ENCODE results near the gene PDE7B. TPM values are rescaled to one million over a fixed set of nuclear protein-coding genes. Genes with fewer than 3 reads are reported as not detected.

PDE7B gene
- total RNA-seq, 1 donor from 2014 or later = 16.3 TPM

DNA sequence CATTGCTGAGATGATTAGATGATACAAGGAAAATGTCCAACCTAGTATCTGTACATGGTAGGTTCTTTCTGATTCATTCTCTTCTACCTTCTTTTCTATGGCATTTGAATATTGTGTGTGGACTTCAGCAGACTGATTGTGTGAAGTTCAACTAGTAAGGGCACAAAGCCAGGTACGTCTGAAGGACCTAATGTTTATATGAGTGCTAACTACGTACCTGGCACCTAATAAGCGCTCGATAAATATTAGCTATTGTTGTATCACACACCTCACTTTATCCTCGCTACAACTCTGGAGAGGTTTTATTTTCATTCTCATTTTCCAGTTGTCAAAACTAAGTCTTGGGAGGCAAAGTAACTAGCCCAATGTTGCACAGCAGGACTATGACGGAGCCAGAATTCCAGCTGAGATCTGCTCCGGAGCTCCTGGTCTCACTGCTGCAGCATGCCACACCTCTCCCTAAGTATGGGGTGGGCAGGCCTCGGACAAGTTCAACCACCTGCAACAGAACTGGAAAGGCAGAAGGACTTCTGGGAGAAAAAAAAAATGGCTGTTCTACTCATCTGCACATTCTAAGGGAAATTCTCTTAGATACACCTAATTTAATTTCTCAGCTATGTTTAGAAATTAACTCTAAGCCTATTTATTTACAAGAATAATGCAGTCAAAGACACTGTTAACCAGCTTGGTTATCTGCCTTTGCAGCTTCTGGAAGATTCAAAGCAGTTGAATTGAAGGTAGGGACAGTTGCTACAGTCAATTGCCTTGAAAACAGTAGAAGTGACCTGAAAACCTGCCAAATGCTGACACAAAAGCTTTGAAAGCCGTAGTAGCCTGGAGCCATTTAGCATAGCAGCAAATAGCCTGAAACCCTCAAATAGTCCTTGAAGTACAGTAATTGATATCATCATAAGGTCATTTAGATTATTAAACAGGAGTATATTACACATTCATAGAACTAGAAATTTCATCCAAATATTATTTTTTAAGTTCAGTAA lies 165.0 kb downstream of the PDE7B start:
- DNase-seq (ENCODE audit: low spot score in 2 of 2) (no peak), FAIRE-seq (no peak)

DNA sequence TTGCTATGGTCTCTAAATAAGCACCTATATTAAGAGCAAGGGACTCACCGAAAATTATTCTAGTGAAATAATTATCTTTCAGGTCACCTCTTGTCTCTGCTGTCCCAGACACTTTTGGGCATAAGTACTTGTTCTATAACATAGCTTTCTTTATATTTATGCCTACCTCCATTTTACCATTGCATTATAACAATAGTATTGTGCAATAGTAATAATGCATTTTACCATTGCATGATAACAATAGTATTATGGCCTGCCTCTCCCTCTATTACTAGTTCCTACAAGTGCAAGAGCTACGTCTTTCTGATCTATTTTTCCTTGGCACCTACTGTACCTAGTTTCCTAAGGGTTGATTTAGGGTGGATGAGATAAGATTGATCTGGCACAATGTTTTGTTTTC lies 169.2 kb downstream of the PDE7B start:
- no peak for DNase-seq (ENCODE audit: low spot score in 2 of 2)
- FAIRE-seq = no peak

DNA sequence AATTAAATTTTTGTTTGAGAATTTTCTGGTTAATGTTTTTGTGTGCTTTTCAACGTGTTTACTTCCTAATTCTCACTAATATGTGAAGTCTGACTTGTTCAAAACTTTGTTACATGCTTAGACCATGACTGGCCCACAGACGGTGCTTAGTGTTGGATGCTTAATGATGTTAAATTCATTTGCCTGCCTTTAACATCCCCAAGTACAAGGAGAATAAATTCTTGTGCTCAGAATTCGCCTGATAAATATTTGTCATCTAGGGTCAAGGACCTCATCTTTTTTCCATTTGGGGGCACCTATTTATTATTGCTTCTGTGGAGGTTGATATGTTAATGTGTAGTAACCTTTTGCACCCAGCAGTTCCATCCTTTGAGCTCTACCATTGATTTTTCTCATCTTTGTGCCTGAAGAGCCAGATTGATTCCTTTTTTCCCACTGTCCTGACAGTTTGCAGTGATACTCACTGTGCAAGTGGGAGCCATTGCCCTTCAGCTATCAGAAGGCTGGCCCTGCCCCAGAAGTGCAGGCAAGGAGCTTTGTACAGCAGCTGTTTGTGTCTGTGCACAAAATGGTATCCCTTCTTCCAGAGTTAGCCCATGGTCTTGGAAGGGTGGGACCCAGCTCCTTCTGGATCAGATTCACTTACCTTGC lies 170.8 kb downstream of the PDE7B start:
- FAIRE-seq = no peak

DNA sequence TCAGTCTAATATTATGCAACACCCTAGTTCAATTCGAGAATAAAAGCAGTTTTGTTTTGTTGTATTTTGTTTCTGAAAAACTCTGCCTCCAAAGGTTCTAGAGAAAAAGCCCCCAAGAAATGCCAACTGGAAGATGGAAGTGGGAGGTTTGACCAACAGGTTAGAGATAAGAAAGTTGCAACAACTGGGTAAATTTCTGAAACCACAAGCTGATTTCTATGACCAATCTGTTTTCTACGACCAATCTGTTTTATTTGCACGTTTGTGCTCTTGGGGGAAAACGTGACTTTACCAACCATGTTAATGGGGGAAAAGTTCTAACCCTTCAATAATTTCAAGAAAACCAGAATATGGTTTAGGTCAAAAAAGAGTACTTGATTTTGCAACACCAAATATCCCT lies 173.2 kb downstream of the PDE7B start:
- no peak for FAIRE-seq
- no peak for DNase-seq (ENCODE audit: low spot score in 2 of 2)

More for the DNA sequence above, 170.8 kb downstream of the PDE7B start:
- no peak for DNase-seq (ENCODE audit: low spot score in 2 of 2)

DNA sequence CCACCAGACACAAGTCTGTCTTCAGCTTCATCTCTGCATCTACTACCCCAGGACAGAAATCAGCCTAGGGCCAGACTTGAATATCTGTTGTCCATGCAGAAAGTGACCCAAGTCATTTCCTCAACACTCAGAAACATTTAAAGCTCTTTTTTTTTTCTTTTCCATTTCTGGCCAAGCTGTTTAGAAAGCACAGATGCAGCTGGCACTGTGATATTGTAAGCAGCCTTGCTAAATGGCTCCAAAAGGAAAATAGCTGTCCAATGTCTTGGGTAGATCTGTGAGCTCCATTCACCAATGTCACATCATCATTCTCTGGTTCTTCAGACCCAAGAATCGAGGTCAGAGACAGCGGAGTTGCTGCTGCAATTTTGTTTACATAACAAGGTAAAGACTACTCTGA lies 174.2 kb downstream of the PDE7B start:
- no peak for FAIRE-seq
- no peak for DNase-seq (ENCODE audit: low spot score in 2 of 2)

DNA sequence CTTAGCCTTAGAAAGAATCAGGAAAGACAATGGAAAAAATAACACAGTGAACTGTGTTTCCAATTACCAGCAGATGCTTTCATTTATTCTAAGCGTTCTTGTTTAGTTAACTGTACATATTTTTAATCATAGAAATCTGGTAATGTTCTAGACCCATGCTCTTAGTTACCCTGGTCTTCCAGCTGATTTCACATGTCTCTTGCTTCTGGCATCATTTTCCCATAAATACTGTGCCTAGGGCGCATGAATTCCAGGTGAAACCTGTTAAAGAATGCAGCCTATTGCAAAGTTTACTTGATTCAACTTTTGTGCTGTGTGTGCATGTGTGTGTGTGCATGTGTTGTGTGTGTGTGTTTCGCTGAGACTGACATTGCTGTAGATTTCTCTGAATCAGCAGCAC lies 178.6 kb downstream of the PDE7B start:
- FAIRE-seq = no peak
- no peak for DNase-seq (ENCODE audit: low spot score in 2 of 2)

DNA sequence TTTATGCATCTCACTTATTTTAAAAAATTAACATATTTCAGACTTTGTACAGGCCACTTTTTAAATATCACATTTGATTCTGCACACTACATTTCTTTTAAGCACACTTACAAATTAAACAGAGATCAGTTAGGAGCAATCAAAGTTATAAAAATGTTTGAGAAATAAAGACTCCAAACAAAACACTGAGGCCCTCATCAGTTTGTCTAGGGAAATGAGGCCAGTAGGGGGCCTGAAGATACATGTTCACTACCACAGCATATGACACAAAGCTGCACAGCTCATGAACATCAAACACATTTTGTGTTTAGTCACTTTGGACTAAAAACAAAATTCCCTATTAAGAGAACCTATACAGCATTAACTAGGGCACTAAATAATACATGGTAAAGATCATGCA lies 180.5 kb downstream of the PDE7B start:
- DNase-seq (ENCODE audit: low spot score in 2 of 2) (peak in 1 of 2 donors; percentile 32), FAIRE-seq (no peak)

DNA sequence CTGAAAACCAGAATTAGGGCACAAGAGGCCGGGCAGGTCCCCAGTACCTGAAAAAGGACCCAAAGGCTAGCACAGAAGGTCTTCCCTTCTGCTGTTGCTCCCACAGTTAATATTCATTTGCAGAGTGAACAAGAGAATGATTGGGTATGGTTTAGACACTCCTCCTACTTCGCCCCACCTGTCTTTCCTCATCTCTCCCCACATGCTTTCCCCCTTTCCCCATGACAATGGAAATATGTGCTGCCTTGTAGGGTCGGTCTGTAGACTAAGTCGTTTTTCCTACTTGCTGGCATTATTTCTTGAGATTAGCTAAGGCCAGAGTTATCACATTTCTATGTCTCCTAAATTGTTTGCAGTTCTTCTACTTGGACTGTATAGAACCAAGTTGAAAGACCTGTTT lies 181.9 kb downstream of the PDE7B start:
- DNase-seq (ENCODE audit: low spot score in 2 of 2) = no peak
- FAIRE-seq = no peak

DNA sequence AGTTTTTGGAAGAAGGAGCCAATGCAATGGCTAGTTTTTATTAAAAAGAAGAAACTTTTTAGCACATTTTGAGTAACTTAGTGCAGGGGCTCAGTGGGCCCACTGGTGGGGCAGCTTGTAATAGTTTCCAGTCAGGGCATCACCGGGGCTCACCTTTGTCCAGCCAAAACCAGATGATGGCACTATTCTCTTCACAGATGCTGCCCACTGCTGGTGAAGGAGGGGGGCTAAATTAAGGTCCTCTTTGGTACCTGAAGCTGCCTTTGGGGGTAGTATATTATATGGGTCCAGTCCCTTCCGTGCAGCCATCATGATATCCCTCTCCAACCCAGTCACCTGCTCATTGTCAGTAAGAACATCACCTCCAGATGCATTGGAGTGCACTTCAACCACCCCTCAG lies 182.9 kb downstream of the PDE7B start:
- FAIRE-seq (no peak), DNase-seq (ENCODE audit: low spot score in 2 of 2) (no peak)

DNA sequence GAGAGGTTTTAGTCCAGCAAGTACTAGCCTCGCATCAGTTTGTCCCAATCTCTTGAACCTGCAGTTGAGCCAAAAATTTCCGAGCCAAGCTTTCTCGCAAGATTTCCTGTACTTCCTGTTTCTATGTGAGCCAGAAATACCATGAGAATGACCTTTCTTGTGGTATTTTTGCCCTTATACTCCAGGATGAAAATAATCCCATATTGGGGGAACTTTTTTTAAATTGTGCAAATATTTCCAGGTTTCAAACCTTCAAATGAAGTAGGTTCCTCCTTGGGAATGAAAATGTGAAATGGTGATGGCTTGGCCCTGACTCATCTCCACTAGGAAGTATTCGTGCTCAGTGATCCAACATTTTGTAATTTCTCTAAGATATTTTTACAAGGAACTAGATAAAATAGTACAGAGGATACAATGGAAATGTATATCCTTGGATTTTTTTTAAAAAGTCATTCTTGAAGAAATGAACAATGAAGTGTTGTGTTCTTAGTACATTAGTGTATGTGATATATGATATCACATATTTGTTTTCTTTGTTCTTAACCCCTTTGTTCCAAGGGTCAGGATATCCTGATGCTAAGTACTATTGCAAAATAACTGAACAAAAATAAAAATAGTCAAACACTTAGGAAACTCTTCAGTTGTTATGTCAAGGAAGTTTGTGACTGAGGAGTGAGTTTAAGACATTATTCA lies 184.0 kb downstream of the PDE7B start:
- FAIRE-seq (no peak), DNase-seq (ENCODE audit: low spot score in 2 of 2) (no peak)

DNA sequence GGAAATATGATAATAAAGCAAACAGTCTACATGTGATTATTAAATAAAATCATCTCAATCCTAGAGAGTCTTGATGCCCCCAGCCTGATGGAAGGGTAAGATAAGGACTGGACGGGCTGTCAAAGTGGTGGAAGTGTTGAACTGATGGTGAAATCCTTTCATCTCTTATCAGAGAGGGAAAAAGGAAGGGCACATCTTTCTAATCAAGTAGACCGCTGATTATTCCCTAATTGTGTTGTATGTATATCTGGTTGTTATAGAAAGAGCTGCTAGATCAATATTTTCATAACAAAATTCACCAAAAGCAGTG lies 184.5 kb downstream of the PDE7B start:
- no peak for DNase-seq (ENCODE audit: low spot score in 2 of 2)
- no peak for FAIRE-seq

DNA sequence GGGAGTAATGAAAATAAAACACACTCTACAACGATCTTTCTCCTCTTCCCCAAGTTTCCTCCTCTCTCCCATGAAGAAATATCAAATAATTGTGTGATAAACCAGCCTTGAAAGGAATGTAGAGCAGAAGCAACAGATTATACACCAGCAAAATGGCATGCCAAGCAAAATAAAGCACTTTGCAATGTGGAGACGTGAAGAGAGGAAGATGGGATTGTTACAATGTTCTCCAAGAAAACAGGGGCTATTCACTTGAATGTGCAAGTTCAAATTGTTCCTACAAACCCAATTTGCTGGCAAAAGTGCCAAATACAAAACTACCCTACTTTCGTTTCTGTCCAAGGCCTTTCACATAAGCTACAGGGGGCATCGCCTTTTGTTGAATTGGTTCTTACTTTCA lies 185.1 kb downstream of the PDE7B start:
- no peak for FAIRE-seq
- no peak for DNase-seq (ENCODE audit: low spot score in 2 of 2)

DNA sequence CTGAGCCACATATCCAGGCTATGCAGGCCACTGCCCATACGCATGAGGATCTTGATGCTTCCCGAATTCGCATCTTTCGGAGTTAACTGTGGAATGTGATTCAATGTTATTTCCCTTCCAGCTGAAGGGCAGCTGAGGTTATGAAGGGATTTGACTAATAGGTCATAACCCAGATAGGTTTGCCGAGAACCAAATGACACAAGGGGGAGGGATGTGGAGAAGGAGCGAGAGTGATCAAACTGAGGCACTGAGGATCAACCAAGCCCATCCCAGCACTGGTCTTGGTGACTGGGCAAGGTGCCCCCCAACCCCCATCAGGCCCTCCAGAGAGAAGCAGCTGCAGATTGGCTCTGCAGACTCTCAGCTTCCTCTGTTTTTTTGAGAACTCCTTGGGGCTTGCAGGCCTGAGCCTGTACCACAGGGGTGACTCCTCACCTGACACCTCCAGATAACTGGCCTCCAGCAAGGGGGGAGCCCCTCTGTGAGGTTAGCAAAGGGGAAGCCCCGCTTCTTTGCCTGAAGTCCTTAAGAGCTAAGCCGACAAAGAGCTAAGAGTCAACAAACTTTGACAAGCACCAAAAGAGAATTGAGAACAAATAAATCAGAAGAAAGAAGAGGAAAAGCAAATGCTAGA lies 185.9 kb downstream of the PDE7B start:
- FAIRE-seq = no peak

DNA sequence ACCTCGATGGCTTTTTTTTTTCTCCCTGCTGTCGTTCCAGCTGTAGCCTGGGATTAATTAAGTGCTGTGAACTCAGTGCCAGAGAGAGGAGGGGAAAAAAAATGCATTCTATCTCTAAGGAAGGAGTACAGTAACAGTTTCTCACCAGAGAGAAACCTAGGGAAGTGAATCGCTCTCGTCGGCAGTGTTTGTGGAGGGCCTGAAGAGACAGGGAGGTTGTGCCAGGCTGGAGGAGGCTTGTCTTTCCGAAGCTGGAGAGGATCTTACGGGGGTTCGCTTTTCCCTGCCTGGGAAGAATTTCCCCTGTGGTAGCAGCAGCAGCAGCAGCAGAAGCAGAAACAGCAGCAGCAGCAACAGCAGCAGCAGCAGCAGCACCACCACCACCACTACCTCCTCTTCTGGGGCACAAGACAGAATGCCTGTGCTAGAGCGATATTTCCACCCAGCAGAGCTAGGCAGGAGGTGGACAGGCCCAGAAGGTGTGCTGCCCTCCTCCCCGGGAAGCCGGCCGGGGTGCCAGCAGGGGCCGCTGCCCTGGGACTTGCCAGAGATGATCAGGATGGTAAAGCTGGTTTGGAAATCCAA lies 186.5 kb downstream of the PDE7B start:
- DNase-seq (ENCODE audit: low spot score in 2 of 2) (no peak), FAIRE-seq (no peak)

More for the DNA sequence above, 185.9 kb downstream of the PDE7B start:
- no peak for DNase-seq (ENCODE audit: low spot score in 2 of 2)

DNA sequence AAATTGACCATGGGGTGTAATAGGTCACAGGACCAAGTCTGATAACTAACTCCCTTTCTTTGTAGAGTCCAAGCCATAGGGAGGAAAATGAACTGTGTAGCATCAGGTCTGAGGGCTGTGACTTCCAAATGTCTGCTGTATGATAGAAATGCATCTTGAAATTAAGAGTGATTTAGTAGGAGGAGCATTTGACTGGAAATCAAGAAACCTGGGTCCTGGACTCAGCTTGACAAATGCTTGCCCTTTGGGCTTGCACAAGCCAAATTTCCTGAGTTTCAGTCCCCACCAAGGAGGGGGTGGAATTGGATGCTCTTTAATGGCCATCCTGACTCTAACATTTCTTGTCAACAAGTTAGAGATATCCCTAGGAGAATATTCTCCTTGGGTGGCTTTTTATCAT lies 187.0 kb downstream of the PDE7B start:
- FAIRE-seq (no peak), DNase-seq (ENCODE audit: low spot score in 2 of 2) (no peak)

DNA sequence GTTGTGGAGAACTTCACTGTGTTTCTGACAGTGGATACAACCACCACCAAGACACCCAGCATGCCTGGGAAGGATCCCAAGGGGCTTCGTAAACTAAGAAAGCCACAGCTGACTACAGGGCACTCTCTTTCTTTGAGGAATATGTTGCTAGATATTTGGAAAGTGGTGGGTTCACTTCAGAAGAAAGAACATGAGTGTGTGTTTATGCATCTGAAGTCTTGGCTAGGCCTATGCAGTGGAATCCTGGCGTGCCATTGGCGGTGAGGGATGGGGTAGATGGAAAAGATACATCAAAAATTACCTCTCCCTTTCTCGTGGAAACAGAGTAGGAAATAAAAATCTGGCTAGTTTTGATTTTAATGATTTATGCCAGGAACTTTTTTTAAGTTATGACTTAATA lies 187.7 kb downstream of the PDE7B start:
- DNase-seq (ENCODE audit: low spot score in 2 of 2) = no peak
- FAIRE-seq = no peak

DNA sequence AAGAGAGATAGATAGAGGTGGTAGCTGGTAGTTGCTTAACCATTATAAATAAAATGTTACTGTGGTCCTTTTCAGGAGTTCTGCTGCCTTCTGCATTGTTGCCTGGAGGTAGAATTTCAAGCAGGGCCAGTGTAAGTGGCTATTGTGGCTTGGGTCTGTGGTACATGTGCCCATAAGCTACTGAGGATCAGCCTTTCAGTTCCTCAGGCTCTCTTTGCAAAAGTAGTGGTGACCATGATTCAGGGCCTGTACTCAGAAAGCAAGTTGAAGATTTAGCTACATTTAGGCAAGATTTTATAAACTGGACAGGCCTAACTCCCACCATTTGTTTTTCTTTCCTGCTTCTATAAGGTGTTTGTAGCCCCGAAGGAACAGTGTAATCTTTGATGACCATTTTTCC lies 199.0 kb downstream of the PDE7B start:
- DNase-seq (ENCODE audit: low spot score in 2 of 2) (no peak), FAIRE-seq (no peak)

DNA sequence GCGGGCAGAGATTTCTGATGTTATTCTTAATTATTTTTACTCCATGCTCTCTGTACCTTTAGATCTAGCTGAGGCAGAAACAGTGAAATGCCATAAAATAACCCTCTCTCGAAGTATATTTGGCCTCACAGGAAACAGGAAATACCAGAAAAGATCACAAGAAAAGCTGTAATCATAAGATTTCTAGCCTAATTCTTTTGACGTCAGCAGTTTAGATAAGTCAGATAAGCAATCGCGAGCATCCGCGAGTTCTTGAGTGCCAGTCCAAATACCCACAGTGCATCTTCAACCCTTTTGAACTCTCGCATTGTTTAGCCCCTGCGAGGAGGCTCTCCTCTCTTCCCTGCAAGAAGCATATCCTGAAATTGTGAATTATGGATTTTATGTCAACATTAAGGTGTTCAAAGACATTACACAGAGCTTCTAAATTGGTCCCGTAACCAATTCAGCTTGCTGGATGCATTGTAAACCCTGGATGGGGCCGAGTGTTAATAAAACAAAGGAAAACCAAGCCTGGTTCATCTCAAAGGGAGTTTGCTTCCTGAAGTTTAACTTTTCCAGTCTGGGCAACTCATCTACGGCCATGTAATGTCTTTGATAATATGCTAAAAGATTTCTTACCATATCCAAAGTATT lies 199.8 kb downstream of the PDE7B start:
- no peak for DNase-seq (ENCODE audit: low spot score in 2 of 2)
- FAIRE-seq = no peak

DNA sequence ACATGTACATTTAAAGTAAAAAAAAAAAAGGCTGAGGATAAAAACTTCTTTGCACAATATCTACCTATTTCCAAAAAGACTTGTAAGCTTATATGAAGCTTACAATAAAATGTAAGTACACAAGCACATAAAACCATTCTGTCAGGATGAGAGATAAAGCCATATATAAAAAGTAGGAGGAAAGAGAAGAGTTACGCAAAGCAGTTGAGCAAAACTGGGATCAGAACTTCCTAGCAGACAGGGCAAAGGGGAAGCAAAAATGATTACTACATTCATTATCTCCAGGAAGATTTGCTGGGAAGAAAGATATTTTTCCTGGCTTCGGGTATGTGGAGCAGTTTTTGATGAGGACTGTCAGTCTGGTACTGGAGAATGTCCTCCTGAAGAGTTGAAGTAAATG lies 200.5 kb downstream of the PDE7B start:
- no peak for FAIRE-seq

DNA sequence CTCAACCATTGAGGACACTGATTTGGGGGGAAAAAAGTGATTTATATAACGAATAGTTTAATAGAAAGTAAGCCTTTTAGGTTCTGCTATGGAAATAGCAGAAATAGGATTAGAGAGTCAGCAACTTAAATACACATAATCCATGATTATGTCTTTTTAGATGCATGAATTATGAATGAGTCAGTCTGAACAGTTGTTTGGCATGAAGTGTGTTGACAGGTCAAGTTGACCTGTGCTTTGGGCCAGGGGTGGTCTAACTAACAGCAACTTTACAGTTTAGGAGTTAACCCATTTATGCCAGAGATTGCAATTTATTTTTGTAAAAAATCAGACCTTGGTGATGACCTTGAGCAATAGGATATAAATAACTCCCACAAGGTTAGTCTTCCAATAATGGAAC lies 207.4 kb downstream of the PDE7B start:
- DNase-seq (ENCODE audit: low spot score in 2 of 2) = no peak
- FAIRE-seq = no peak

More for the DNA sequence above, 200.5 kb downstream of the PDE7B start:
- DNase-seq (ENCODE audit: low spot score in 2 of 2) = no peak
